SJSA1 (cell line): ENCODE measurements around the gene GDF3. TPM values are rescaled to one million over a fixed set of nuclear protein-coding genes. Genes with fewer than 3 reads are reported as not detected.
A peak's percentile ranks its signal among the peaks of the same experiment; 100 is the strongest.
"Not testable (repeated sequence)": the region's sequence is repeated elsewhere in the genome, so short reads cannot be mapped to it uniquely, and the experiment has no call there.

Experiments used
- DNase-seq, 2 experiments: peaks; one replicate each; pipeline ENCODE4 v3.0.0-alpha.2; 2015 to 2020; ENCODE audit warnings: low spot score in 2 of 2, low read depth in 1 of 2
- H3K27ac ChIP-seq: fragments of 250-450 bp; sonication (Bioruptor Pico); 2 replicates; pipeline ENCODE4 v1.5.1; 2020; ENCODE audit warnings: mild to moderate bottlenecking, moderate library complexity
- H3K27me3 ChIP-seq: fragments of 250-450 bp; sonication (Bioruptor Pico); replicated peaks from 2 replicates; pipeline ENCODE4 v1.5.1; 2020; ENCODE audit warnings: mild to moderate bottlenecking, moderate library complexity
- H3K36me3 ChIP-seq: fragments of 250-450 bp; sonication (Bioruptor Pico); 2 replicates; pipeline ENCODE4 v1.5.1; 2020; ENCODE audit warnings: mild to moderate bottlenecking
- H3K4me1 ChIP-seq: fragments of 250-450 bp; sonication (Bioruptor Pico); replicated peaks from 2 replicates; pipeline ENCODE4 v1.6.1; 2021; ENCODE audit warnings: mild to moderate bottlenecking
- H3K4me3 ChIP-seq: fragments of 250-450 bp; sonication (Bioruptor Pico); 2 replicates; pipeline ENCODE4 v1.5.1; 2020; ENCODE audit warnings: mild to moderate bottlenecking
- H3K9me3 ChIP-seq: fragments of 250-450 bp; sonication (Bioruptor Pico); replicated peaks from 2 replicates; pipeline ENCODE4 v1.5.1; 2020; ENCODE audit warnings: mild to moderate bottlenecking
- total RNA-seq: library from RNA; depleted of rRNA; stranded (reverse); fragments of >200 nt; shearing (Covaris generic); gene quantifications from 2 replicates; pipeline ENCODE4 v1.2.3, GENCODE V29; 2014

Gene GDF3
- total RNA-seq, 1 experiment from 2014 or later, result not detected

- Histone ChIP-seq H3K27me3 (no peaks in the 10 kb centered on the region), H3K9me3 (no peaks in the 10 kb centered on the region), H3K4me1 (no peaks in the 10 kb centered on the region), H3K36me3 (no peaks in the 10 kb centered on the region), H3K27ac (no peak overlapping the region), H3K4me3 (no peak overlapping the region)
- DNase-seq, result no peak
These were observed 879 bp downstream of the GDF3 start for GRCh38 chr12:7694556-7695236.

GRCh38 chr12:7693793-7694192 lies 1.8 kb downstream of the GDF3 start:
- no peaks in the 10 kb centered on the region for H3K9me3 ChIP-seq

DNA sequence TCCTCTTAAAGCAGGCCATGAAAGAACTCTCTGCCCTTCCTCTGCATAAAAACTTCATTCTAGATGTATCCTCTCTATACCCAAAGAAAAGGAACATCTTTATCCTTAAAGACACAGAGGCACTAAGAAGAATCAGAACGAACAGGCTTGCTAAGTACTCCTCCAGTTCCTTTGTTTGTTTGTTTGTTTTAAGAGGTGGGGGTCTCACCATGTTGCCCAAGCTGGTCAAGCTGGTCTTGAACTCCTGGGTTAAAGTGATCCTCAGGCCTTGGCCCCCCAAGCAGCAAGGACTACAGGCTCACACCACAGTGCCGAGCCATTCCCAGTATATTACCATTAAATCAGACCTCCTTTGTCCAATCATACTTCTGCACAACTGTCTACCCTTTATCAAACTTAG lies 14.0 kb downstream of the GDF3 start:
- Histone ChIP-seq H3K4me1 (no peaks in the 10 kb centered on the region), H3K4me3 (no peak overlapping the region), H3K27ac (no peak overlapping the region), H3K27me3 (no peaks in the 10 kb centered on the region), H3K36me3 (no peaks in the 10 kb centered on the region), H3K9me3 (no peaks in the 10 kb centered on the region)
- DNase-seq, result no peak

More at GRCh38 chr12:7693793-7694192, 1.8 kb downstream of the GDF3 start:
- H3K27ac ChIP-seq, result no peak overlapping the region
- H3K36me3 ChIP-seq, result no peaks in the 10 kb centered on the region
- H3K4me3 ChIP-seq, result no peak overlapping the region
- DNase-seq, result no peak
- H3K4me1 ChIP-seq, result no peaks in the 10 kb centered on the region
- H3K27me3 ChIP-seq, result no peaks in the 10 kb centered on the region

DNA sequence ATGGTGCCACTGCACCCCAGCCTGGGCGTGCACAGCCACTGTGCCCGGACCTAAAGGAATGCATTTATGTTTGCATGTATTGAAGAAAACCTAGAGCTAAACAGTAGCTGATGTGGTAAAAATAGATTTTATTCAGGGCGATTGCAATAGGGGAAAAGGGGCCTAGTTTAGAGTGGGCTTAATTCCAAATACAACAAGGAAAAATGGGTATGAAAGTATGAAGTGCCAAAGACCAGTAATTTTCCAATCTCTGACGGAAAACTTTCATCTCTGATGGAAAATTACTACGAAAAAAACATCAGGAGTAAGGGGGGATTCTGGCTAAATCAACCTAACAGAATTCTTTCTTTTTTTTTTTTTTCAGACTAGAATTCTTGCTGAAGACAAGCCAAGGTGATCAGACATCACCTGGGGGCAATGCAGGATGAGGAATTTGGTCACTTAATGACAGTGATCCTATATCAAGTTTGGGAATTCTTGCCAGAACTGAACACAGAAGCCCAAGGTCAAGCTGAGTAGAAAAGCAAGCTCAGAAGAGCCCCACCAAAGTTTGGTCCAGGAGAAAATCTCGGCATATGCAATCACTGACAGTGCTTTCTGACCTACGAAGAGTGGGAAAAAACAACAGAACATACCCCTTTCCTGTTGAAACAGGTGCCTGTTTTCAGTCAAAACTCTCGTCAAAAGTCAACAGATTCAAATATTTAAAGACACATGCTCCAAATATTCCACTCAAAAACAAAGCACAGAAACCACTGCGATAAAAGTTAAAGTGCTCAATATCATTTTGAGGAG lies 16.1 kb downstream of the GDF3 start:
- Histone ChIP-seq H3K36me3 (no peaks in the 10 kb centered on the region), H3K4me1 (no peaks in the 10 kb centered on the region)

GRCh38 chr12:7678744-7679143 lies 16.8 kb downstream of the GDF3 start:
- no peaks in the 10 kb centered on the region for H3K27me3 ChIP-seq
- no peak overlapping the region for H3K4me3 ChIP-seq
- H3K4me1 ChIP-seq, result no peaks in the 10 kb centered on the region
- H3K9me3 ChIP-seq, result no peaks in the 10 kb centered on the region
- DNase-seq, result no peak
- no peaks in the 10 kb centered on the region for H3K36me3 ChIP-seq
- no peak overlapping the region for H3K27ac ChIP-seq

More for the DNA sequence above, 16.1 kb downstream of the GDF3 start:
- H3K27me3 ChIP-seq, result no peaks in the 10 kb centered on the region
- H3K9me3 ChIP-seq, result no peaks in the 10 kb centered on the region
- no peak for DNase-seq
- H3K4me3 ChIP-seq, result no peak overlapping the region
- no peak overlapping the region for H3K27ac ChIP-seq

- not testable (repeated sequence) for H3K27me3 ChIP-seq, H3K9me3 ChIP-seq, H3K27ac ChIP-seq, H3K36me3 ChIP-seq, H3K4me1 ChIP-seq, H3K4me3 ChIP-seq
- peak in 1 of 2 experiments; percentile 15 for DNase-seq
These were observed 18.1 kb downstream of the GDF3 start for GRCh38 chr12:7677432-7677888.

- not testable (repeated sequence) for DNase-seq, H3K27ac ChIP-seq, H3K9me3 ChIP-seq, H3K4me1 ChIP-seq, H3K27me3 ChIP-seq, H3K36me3 ChIP-seq, H3K4me3 ChIP-seq
These were observed 20.1 kb downstream of the GDF3 start for GRCh38 chr12:7675455-7675854.

- Histone ChIP-seq H3K27me3 (no peaks in the 10 kb centered on the region), H3K4me1 (no peaks in the 10 kb centered on the region), H3K9me3 (no peaks in the 10 kb centered on the region), H3K4me3 (no peak overlapping the region), H3K36me3 (no peaks in the 10 kb centered on the region), H3K27ac (no peak overlapping the region)
- no peak for DNase-seq
These were observed 27.4 kb downstream of the GDF3 start for GRCh38 chr12:7668171-7668570.

DNA sequence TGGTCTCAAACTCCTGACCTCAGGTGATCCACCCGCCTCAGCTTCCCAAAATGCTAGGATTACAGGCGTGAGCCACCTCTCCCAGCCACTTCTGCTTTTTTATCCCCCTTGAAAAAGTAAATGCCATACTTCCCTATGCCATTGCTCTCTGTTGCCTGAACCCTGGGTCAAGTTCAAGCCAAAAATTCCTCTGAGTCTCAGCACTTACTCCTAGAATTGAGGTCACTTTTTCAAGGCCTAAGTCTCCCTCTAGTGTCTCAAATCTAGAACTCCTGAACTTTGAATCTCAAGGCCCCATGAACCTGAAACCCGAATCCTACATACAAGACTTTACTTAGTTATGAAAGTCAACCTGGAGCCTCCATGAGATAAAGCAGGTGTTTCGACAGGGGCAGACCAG lies 28.4 kb downstream of the GDF3 start:
- DNase-seq, result no peak

DNA sequence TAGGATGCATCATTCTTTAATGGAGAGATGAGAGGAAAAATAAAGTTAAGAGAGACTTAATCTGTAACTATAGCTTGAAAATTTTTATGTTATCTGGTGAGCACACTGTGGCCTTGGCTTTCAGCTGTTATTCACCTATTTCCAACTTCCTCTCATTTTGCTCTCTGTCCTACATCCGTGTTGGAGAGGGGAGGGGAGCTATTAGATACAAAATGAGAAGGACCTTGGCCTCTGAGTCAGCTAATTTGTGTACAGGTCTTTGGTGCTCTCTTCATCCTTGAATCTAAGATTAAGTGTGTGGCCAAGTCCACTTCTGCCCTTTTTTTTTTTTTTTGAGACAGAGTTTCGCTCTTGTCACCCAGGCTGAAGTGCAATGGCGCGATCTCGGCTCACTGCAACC lies 29.0 kb downstream of the GDF3 start:
- DNase-seq, result no peak

More for the DNA sequence above, 28.4 kb downstream of the GDF3 start:
- no peaks in the 10 kb centered on the region for H3K4me1 ChIP-seq
- H3K9me3 ChIP-seq, result no peaks in the 10 kb centered on the region
- no peaks in the 10 kb centered on the region for H3K36me3 ChIP-seq
- H3K4me3 ChIP-seq, result no peak overlapping the region
- no peak overlapping the region for H3K27ac ChIP-seq
- H3K27me3 ChIP-seq, result no peaks in the 10 kb centered on the region

DNA sequence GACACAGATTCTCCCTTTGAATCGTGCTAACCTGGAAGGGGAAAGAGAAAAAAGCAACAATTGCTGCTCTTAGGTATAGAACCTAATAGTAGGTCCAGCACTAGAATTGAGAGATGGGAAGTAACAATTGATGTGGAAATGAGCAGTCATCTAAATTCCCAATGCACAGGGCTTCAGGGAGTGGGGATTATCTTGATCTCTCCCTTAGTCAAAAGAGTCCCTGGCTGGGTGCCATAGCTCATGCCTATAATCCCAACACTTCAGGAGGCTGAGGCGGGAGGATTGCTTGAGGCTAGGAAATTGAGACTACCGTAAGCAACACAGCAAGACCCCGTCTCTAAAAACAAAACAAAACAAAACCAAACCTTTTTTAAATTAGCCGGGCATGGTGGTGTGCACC lies 33.8 kb downstream of the GDF3 start:
- DNase-seq, result no peak
- H3K4me1 ChIP-seq, result no peaks in the 10 kb centered on the region
- no peak overlapping the region for H3K27ac ChIP-seq
- no peaks in the 10 kb centered on the region for H3K36me3 ChIP-seq
- no peak overlapping the region for H3K4me3 ChIP-seq
- no peaks in the 10 kb centered on the region for H3K27me3 ChIP-seq
- no peaks in the 10 kb centered on the region for H3K9me3 ChIP-seq

More for the DNA sequence above, 29.0 kb downstream of the GDF3 start:
- no peaks in the 10 kb centered on the region for H3K9me3 ChIP-seq
- no peaks in the 10 kb centered on the region for H3K27me3 ChIP-seq
- H3K4me3 ChIP-seq, result no peak overlapping the region
- H3K36me3 ChIP-seq, result no peaks in the 10 kb centered on the region
- H3K4me1 ChIP-seq, result no peaks in the 10 kb centered on the region
- H3K27ac ChIP-seq, result no peak overlapping the region

- no peak overlapping the region for H3K4me3 ChIP-seq
- H3K27ac ChIP-seq, result no peak overlapping the region
- H3K27me3 ChIP-seq, result no peaks in the 10 kb centered on the region
- DNase-seq, result no peak
- no peaks in the 10 kb centered on the region for H3K9me3 ChIP-seq
- H3K36me3 ChIP-seq, result no peaks in the 10 kb centered on the region
- no peaks in the 10 kb centered on the region for H3K4me1 ChIP-seq
These were observed 39.5 kb downstream of the GDF3 start for GRCh38 chr12:7656121-7656520.

DNA sequence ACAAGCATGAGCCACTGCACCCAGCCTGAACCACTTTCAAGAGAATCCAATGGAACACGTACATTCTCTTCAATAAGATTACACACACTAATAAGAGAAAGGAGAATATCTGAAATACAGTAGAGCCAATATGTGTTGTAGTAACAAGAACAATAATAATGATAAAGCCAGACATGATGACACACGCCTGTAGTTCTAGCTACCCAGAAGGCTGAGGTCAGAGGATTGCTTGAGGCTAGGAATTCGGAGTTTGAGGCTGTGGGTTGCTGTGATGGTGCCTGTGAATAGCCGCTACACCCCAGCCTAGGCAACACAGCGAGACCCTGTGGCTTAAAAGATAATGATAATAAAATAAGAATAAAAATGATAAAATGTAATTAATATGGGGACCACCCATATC lies 45.5 kb downstream of the GDF3 start:
- H3K36me3 ChIP-seq, result no peaks in the 10 kb centered on the region
- H3K4me1 ChIP-seq, result no peaks in the 10 kb centered on the region
- no peak for DNase-seq
- no peak overlapping the region for H3K27ac ChIP-seq
- H3K27me3 ChIP-seq, result no peaks in the 10 kb centered on the region; the same call in 1 of the 2 replicates
- no peaks in the 10 kb centered on the region for H3K9me3 ChIP-seq
- no peak overlapping the region for H3K4me3 ChIP-seq

DNA sequence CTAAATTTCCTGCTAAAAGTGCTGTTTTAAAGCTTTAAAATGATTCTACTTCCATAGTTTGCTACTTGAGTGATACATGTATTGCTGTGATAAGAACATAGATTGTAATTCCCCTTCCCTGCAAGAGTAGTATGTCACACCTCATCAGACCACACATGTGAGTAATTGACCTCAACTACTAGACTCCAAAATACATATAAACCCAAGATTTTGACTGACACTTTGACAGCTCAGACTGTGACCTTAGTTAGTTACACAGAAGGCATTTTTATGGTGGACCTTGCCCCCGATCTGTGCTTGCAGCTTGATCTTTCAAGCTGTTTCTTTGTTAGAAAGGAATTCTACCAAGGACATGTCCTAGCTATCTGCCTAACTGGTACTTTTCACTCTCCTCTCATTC lies 48.5 kb downstream of the GDF3 start:
- Histone ChIP-seq H3K36me3 (no peaks in the 10 kb centered on the region), H3K4me3 (no peak overlapping the region), H3K9me3 (no peaks in the 10 kb centered on the region), H3K27me3 (no peaks in the 10 kb centered on the region; the same call in 1 of the 2 replicates), H3K27ac (no peak overlapping the region), H3K4me1 (no peaks in the 10 kb centered on the region)
- DNase-seq, result no peak
